CD4-positive, alpha-beta T cell treated with Interleukin-15 for 4 hours (primary cell): ENCODE measurements around the gene ERGIC1.

ENCODE experiments used
- DNase-seq: peaks from one replicate; pipeline ENCODE4 v3.0.0-alpha.2; 2020; ENCODE audit warnings: low spot score

The ERGIC1 gene

GRCh38 chr5:172950176-172950965, 116.3 kb downstream of the ERGIC1 start:
- no peak for DNase-seq

GRCh38 chr5:172951371-172952033, 117.5 kb downstream of the ERGIC1 start:
- no peak for DNase-seq

- no peak for DNase-seq
Measured at GRCh38 chr5:172952034-172952511, 118.0 kb downstream of the ERGIC1 start.

GRCh38 chr5:172953776-172954675, 120.0 kb downstream of the ERGIC1 start:
- DNase-seq = no peak

- no peak for DNase-seq
Measured at GRCh38 chr5:172954751-172955159, 120.7 kb downstream of the ERGIC1 start.

GRCh38 chr5:172956228-172956627, 122.2 kb downstream of the ERGIC1 start:
- no peak for DNase-seq

- no peak for DNase-seq
Measured at GRCh38 chr5:172956936-172957335, 122.9 kb downstream of the ERGIC1 start.

GRCh38 chr5:172957458-172957857, 123.4 kb downstream of the ERGIC1 start:
- DNase-seq = no peak

GRCh38 chr5:172958331-172959046, 124.4 kb downstream of the ERGIC1 start:
- DNase-seq = peak; percentile 53

- DNase-seq = no peak
Measured at GRCh38 chr5:172959824-172960799, 126.1 kb downstream of the ERGIC1 start.

GRCh38 chr5:172969921-172970320, 135.9 kb downstream of the ERGIC1 start:
- no peak for DNase-seq

- DNase-seq = no peak
Measured at GRCh38 chr5:172971482-172971881, 137.4 kb downstream of the ERGIC1 start.

- DNase-seq = no peak
Measured at GRCh38 chr5:172972552-172972951, 138.5 kb downstream of the ERGIC1 start.

- no peak for DNase-seq
Measured at GRCh38 chr5:172973127-172973916, 139.3 kb downstream of the ERGIC1 start.

- no peak for DNase-seq
Measured at GRCh38 chr5:172973931-172974330, 139.9 kb downstream of the ERGIC1 start.

- no peak for DNase-seq
Measured at GRCh38 chr5:172975289-172975688, 141.2 kb downstream of the ERGIC1 start.

- DNase-seq = no peak
Measured at GRCh38 chr5:172979778-172980177, 145.7 kb downstream of the ERGIC1 start.

GRCh38 chr5:172981931-172982330, 147.9 kb downstream of the ERGIC1 start:
- no peak for DNase-seq

- DNase-seq = peak; percentile 91
Measured at GRCh38 chr5:172983542-172984243, 149.6 kb downstream of the ERGIC1 start, which contains the start of gene ATP6V0E1. Gene ATP6V0E1, plus strand, starts transcription at chr5:172983771. Its CDS starts 90 bp downstream, at chr5:172983861.
